GM21447 (cell line): ENCODE measurements around the gene CNKSR3.

Experiments used
- ATAC-seq: cut with Tn5 transposase; IDR thresholded peaks from one replicate; pipeline ENCODE4 v1.9.1; 2021; ENCODE audit not compliant: unreplicated experiment

Gene CNKSR3

DNA sequence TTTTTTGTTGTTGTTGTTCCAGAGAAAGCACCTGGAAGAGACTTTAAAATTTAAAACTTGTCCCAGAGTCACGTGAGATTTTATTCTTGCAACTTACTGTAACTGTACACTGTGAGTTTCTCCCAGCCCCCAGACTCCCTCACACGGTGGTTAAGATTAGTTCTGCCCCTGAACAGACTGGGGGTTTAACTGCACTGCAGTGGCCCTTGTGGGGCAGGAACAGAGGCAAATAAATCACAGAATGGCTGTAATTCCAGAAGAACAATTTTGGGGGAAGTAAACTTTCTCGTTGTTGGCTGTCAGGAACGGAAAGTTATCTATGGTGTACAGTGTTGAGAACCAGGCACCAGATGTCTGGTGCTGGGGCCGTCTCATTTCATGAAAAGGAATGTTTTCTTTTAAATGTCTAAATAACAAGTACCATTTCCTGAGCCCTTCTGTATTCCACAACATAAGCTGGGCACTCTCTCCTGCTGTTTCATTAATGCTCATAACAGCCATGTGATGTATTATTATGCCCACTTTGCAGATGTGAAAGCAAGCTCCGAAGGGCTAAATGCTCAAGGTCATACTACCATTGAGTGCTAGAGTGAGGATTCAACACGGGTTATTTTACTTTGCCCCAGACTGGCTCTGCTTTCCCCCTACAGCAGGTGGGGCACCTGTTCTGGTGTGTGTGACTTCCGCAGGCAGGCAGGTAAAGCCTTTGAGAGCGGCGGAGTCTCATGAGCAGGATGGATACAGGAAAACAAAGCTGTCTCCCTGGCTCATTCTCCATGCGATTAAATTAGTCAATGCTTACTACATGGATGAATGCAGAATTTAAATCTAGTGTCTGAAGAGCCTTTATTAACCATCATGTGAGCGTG lies 30.5 kb downstream of the CNKSR3 start:
- no peak for ATAC-seq

DNA sequence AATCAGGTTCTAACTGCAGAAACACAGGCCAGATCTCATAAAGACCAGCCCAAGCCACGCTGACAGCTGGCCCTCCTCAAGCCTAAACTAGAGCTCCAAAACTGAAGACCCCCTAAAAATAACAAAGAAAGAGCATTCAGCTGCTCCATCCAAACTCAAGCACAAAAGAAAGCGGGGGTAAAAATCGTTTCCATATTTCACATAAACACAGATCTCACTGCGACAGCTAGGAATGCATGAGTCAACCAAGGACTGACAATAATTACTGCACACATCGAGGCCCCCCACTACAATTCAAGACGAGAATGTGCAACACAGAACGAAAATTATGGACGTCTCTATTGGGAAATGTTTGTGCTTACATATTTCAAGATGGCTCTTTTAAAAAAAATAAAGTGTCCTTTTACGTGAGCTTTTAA lies 31.1 kb downstream of the CNKSR3 start:
- no peak for ATAC-seq

DNA sequence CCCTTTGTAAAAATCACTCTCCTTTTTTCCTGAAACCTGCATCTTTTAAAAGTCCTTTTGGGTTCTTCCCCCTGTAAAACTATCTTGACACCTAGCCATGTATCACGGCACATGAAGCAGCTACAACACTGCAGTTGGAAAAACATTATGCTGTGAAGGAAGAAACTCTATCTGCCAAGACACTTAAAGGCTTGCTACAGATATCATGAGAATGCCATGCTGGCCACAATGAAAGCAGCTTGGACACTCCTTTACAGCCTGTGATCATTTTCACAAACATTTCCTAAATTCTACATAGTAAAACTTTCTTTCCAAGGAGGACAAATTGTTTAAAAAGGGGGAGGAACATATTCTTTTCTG lies 31.8 kb downstream of the CNKSR3 start:
- ATAC-seq: no peak

DNA sequence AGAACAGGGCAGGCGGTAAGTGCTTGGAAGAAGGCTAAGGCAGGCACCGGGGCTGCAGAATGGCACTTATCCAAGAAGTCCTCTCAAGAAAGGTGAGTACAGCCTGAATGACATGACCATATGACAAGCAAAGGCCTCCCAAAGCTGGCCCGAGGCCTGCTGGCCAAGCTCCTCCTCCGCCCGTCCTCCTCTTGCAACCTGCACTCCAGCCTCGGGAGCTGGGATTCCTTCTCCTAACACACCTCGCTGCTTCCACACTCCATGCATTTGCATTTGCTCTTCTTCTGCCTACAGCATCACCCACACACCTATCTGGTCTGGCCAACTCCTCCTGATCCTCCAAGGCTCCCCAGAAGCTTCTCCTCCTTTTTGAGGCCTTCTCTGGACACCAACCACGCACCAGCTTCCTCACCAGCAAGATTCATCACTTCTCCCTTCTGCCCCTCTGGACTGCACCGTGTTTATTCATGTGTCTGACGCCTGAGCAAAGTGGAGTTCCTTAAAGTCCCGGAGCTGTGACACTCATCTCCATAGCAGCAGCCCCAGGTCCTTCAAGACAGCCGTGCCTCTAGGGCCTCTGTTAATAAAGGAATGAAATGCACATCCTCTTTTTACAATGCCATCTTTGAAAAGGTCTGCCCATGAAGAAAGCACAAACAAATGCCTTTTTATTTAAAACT lies 32.3 kb downstream of the CNKSR3 start:
- no peak for ATAC-seq

DNA sequence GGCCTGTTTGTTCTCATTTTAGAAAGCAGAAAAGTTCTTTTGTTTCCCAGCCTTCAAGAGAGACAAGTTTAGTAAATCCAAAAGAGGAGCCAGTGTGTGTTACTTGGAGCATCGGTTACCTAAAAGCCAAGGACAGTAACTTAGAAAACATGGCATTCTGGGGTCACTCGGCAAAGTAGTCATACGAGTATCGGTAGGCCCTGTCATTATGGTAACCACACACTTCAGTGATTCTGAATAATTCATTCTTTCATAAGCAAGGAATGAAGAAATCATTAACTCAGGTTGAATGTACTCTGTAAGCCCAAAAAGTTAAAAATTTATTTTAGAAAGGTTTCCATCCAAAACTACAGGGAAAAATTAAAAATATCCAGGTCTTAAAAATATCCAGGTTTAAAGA lies 34.0 kb downstream of the CNKSR3 start:
- no peak for ATAC-seq

DNA sequence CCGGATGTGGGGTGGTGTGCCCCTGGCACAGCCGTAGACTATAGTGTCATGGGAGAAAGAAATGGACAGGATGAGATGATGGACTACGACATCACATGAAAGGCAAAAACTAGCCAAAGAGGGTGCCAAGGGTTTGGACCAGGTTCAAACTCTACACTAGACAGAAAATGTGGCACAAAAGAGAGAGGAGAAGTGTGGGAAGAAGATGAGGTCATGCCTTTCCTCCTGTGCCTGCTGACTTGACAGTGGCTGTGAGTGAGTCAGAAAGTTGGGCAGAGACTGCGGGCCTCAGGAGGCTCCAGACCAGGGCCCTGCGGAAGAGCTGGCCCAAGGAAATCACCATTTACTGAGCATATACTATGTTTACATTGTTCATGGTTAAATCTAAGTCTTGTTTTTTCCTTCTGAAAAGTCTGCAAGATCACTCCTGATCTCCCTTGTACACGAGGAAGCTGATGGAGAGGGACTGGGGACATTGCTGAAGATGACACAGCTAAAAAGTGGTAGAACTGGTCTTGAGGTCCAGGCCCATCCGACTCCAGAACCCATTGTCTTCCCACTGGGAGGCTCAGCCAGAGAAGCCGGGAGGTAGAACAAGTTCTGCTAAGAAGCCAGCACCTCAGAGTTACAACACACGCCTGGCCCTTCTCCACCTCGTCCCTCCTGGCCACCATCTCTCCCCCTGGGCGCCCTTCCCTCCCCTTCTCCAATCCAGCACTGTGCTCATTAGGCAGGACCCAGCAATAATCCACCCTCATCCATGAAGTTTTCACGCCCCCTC lies 35.6 kb downstream of the CNKSR3 start:
- no peak for ATAC-seq

DNA sequence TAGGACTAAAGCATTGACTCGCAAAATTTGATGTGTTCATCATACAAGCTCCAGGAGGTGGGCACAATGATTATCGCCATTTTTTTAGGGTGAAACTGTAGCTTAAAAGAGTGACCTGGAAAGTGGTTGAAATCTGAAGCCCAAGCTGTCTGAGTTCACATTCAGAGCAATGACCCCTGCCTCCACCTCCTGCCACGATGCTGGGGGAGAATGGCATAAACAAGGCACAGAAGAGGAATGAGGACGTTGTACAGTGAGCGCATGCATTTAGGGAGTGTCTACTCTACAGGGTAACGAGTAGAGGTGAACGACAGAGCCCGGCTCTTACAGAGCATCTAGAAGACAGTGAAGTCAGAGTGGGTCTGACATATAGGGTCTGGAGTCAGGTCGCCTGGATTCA lies 37.2 kb downstream of the CNKSR3 start:
- no peak for ATAC-seq

DNA sequence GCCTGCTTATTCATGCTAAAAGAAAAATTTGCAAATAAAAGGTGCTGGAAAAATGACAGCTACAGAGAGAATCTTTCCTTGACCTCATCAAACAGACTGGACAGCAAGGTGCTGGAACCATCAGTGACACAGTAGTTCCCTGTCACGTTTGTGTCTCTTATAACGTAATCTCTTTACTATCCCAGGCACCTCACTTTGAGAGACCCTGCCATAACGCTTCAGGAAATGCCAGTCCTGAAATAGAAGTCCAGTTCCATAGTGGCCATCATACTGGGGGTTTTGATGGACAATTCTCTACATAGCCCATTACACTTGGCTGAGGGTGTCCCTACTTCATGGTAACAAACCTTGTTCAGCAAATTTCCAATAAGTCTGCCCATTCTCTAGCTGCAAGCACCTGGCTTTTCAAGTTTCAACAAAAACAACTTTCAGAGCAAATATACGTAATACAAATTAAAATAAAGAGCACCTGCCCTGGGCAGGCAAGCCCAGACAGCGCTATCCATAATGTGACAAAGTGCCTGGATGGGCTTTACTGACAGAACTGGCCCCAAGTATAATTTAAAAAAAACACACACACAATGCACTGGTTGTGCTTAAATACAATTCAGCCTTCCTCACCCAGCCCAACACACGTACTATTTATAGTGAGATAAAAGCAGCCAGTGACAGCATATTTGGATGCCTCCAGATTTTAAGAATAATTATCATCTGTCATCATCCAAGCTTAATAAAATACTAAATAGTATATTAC lies 38.7 kb downstream of the CNKSR3 start:
- ATAC-seq: no peak

DNA sequence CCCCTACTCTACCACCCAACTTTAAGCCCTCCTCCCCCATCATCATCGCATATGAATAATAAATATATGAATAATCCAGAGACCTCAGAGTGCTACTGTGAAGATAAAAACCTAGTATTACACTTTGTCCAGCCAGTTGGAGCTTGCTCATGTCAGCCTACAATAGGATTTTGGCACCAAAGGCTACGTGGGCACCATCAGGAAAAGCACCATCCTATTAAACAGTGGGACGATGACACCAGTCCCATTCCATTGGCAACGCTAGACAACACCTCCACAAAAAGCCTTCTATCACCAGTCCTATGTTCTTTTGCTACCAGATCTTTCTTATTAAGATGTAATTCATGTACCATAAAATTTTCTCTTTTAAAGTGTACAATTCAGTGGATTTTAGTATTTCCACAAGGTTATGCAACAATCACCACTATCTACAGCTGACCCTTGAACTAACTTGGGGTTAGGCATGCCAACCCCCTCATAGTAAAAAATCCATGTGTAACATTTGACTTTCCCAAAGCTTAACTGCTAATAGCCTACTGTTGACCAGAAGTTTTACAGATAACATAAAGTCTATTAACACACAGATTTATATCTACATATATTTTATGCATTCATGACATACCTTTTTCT lies 41.1 kb downstream of the CNKSR3 start:
- ATAC-seq: no peak

DNA sequence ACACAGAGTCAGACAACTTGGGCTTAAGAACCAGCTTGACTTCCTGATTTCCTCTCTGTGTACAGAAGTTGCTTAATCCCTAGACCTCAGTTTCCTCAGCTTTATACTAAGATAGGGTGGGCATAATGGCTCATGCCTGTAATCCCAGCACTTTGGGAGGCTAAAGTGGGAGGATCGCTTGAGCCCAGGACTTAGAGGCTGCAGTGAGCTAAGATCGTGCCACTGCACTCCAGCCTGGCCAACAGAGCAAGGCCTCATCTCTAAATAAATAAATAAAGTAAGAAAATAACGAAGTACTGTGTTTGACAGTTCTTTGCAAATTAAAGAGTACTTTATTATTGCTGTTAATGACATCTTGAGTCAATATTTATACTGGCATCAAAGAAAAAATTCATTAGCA lies 41.7 kb downstream of the CNKSR3 start:
- no peak for ATAC-seq

DNA sequence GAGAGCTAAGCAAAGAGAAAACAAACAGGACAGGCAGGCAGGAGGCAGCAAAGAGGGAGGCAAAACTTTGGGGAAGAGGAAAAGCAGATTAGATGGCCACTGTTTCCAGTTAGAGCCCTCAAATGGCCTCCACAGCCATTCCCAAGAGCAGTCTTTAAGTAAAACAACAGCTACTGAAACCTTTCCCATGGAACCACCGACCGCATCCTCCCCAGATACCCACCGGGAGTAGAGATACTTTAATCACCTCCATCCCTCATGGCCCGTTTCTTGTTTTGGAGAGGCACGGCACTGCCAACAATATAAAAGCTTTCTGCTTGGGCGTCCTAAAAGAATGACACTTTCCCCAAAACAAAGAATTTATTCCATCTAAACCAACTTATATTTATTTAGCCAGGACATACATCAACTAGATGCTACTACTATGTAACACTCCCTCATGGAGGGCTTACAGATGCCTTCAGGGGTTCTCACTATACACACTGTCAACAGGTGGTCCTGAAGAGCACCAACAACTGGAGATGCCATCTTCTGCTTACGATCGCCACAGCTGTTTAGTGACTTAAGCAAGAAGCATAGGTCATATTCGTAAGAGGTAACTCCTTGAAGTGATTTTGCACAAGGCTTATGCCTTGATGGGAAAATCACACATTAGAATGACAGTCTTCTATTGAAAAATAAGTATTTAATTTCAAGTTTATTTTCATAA lies 43.4 kb downstream of the CNKSR3 start:
- no peak for ATAC-seq

DNA sequence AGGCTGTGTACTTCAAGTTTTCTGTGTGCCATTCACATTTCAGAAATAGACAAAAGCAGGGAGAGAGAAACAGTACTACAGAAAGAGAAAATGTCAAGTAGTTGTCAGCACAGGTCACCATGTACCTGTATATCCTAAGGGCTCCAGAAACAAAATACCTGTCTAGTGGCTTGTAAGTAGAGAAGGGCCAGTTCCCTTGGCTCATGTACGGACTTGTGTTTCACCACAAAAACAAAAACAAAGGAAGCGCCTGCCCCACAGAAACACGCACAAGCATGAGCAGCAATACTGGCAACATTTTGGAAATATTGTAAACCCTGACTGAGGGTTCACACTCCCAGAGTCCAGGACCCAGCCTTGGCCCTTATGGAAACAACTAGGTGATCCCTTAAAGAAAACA lies 44.3 kb downstream of the CNKSR3 start:
- ATAC-seq: no peak

DNA sequence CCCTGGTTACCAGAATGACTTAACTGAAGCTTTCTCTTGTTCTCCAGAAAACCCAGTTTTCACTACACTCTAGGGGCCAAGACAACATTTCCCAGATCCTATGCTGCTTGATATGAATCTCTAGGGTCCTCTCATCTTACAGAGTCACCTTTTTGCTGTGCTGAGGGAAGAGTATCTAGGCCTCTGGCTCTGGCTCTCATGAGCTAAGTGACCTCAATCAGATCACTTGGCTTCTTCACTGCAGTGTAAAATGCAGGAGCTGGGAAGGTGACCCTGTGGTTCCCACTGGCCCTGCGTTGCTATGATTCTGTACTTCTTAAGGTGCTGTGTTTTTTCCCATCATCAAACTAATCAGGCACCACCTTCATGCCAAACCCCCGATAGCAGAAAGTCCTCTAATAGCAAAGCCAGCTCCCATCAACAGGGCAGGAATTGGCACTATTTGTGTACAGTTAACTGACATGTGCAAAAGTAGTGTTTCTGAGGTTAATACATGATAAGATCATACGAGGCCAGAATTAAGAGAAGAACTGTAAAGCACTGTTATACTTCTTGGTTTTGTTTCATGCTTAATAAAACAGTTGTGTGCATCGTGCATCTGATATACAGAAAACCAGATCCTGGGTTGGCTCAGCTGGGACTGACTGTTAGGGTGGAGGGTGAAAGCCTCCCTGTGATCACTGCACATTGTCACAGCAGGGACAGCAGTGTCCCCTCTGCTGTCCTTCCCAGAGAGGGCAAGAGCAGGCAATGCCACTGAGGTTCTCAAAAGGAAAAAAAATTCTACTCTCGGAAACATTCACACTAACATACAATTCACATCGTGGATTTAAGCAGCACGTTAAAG lies 46.7 kb downstream of the CNKSR3 start:
- no peak for ATAC-seq

DNA sequence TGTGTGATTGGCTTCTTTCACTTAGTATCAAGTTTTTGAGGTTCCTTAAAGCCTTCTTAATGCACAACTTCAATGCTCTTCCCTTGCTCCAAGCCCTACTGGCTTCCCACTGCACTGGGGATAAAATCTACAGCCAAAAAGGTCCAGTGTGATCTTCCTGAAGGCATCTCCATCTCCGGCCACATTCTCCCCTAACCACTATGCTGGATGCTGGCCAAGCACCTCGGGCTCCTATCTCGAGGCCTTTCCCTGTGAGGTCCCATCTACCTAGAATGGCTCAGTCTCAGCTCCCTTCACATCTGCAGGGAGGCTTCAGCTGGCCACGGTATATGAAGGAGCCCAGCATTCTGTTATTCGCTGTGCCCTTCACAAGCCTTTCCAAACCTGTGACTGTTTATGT lies 48.1 kb downstream of the CNKSR3 start:
- ATAC-seq: no peak

DNA sequence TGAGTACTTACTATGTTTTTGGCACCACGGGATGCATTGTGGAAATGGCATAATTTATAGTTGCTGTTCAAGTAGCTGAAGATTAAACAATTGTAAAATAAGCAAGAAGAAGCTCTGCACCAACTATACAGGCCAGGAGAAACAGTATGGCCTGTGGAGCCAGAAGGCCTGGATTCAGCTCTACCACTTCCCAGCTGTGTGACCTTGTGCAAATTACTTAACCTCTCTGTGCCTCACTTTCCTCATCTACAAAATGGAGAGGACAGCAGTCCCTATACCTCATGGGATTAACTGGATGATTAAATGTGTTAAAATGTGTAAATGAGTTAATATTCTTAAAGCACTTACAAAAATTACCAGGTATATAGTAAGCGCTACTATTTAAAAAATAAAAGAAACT lies 49.1 kb downstream of the CNKSR3 start:
- ATAC-seq: no peak

DNA sequence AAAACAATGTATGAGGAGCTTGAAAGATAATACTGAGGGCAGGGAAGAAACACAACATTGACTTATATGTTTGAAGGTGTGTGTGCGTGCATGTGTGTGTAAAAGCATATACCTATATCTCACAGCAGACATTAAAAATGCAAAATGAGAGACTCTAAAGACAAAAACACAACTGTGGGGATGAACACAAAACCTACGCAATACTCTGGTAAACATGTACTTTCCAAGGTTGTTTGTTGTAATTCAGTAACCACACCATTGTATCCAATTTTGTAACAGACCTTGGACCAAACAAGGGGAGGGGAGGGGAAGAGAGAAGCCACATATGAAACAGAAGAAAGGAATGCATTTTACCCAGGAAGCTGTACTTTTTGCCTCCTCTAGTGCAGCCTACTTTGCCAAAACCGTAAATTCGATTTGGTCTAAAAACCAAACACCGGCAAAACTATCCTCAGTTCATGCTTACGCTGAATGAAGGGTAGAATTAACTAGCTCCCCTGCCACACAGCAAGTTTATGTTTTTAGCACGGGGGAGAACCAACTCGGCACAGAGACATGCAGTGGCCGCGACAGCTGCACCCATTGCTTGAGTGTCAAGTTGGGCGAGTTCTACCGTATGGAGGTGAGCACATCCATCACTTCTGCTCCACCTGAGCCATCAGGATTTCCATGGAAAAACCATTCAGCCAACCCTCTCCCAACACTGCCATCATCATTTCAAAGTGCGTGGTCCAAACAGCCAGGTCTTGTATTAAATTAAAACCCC lies 50.0 kb downstream of the CNKSR3 start:
- no peak for ATAC-seq

DNA sequence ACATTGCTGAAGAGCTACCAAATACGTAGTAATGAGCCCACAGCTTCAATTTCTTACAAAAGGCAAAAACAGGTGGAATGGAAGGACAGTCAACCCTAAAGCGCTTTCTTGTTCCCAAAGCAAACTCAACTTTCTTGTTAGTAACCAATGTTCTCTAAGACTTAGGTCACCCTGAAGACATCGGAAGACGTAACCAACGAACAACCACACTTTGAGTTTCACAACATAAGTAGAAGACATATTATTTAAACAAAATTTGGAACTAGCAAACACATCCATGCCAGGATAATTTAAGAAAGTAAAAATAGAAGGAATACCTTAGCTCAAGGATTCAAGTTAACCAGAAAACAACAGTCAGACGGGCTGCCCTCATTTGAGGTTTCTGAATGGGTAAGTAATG lies 51.0 kb downstream of the CNKSR3 start:
- no peak for ATAC-seq
